Kidney epithelial cell (primary cell): ENCODE results near the gene HHLA2. TPM values are rescaled to one million over a fixed set of nuclear protein-coding genes. Genes with fewer than 3 reads are reported as not detected.

Experiments used
- DNase-seq: peaks from one replicate; pipeline ENCODE4 v3.0.0-alpha.2; 2010; ENCODE audit warnings: low read depth
- H3K27me3 ChIP-seq: 2 replicates; pipeline ENCODE4 v1.6.0; 2011; ENCODE audit warnings: low read length; ENCODE audit not compliant: control insufficient read depth, insufficient read depth
- H3K36me3 ChIP-seq: 2 replicates; pipeline ENCODE4 v1.5.1; 2011; ENCODE audit warnings: low read length; ENCODE audit not compliant: control insufficient read depth, insufficient read depth
- H3K4me3 ChIP-seq: 2 replicates; pipeline ENCODE4 v1.5.1; 2011; ENCODE audit warnings: low read depth, mild to moderate bottlenecking, control low read depth, low read length
- CTCF ChIP-seq: IDR thresholded peaks from 2 replicates; pipeline ENCODE4 v1.5.1; 2011; ENCODE audit warnings: mild to moderate bottlenecking, moderate library complexity, low read length, control low read depth, inconsistent platforms; ENCODE audit not compliant: insufficient read depth, poor library complexity, severe bottlenecking
- total RNA-seq: library from RNA; depleted of rRNA; stranded (reverse); fragments of >200 nt; gene quantifications from 2 replicates; pipeline ENCODE4 v1.2.3, GENCODE V29; 2015

HHLA2 gene
- total RNA-seq, 1 donor from 2014 or later = 0.79 TPM

GRCh38 chr3:108328821-108329486, 32.6 kb downstream of the HHLA2 start:
- DNase-seq = no peak
- H3K4me3 ChIP-seq = no peak overlapping the region
- TF ChIP-seq CTCF = no peak

GRCh38 chr3:108329508-108329907, 33.2 kb downstream of the HHLA2 start:
- Histone ChIP-seq H3K4me3 (no peak overlapping the region), H3K36me3 (no peaks in the 10 kb centered on the region), H3K27me3 (no peaks in the 10 kb centered on the region)
- DNase-seq = no peak
- TF ChIP-seq CTCF = no peak

More at GRCh38 chr3:108328821-108329486, 32.6 kb downstream of the HHLA2 start:
- no peaks in the 10 kb centered on the region for H3K36me3 ChIP-seq
- no peaks in the 10 kb centered on the region for H3K27me3 ChIP-seq

- DNase-seq = no peak
- no peak for TF ChIP-seq CTCF
- no peaks in the 10 kb centered on the region for H3K27me3 ChIP-seq
- no peak overlapping the region for H3K4me3 ChIP-seq
- H3K36me3 ChIP-seq = no peaks in the 10 kb centered on the region
These were observed 33.6 kb downstream of the HHLA2 start for GRCh38 chr3:108329947-108330346.

GRCh38 chr3:108331792-108332191, 35.4 kb downstream of the HHLA2 start:
- no peaks in the 10 kb centered on the region for H3K36me3 ChIP-seq
- no peak overlapping the region for H3K4me3 ChIP-seq
- no peaks in the 10 kb centered on the region for H3K27me3 ChIP-seq
- no peak for DNase-seq
- TF ChIP-seq CTCF = no peak

- Histone ChIP-seq H3K36me3 (no peaks in the 10 kb centered on the region), H3K27me3 (no peaks in the 10 kb centered on the region), H3K4me3 (no peak overlapping the region)
- TF ChIP-seq CTCF = no peak
- DNase-seq = no peak
These were observed 37.6 kb downstream of the HHLA2 start for GRCh38 chr3:108333961-108334360.

GRCh38 chr3:108334701-108335100, 38.4 kb downstream of the HHLA2 start:
- TF ChIP-seq CTCF = no peak
- H3K4me3 ChIP-seq = no peak overlapping the region
- no peaks in the 10 kb centered on the region for H3K27me3 ChIP-seq
- no peak for DNase-seq
- H3K36me3 ChIP-seq = no peaks in the 10 kb centered on the region
